K562 (cell line): ENCODE data around the gene CTSH. TPM values are rescaled to one million over a fixed set of nuclear protein-coding genes. Genes with fewer than 3 reads are reported as not detected.

ENCODE experiments used
- ADNP ChIP-seq: fragments of 200-800 bp; sonication (Bioruptor generic); IDR thresholded peaks from 2 replicates; pipeline ENCODE4 v1.6.1; 2016; ENCODE audit warnings: missing genetic modification characterization, missing compliant biosample characterization
- ARID3A ChIP-seq: IDR thresholded peaks from 2 replicates; pipeline ENCODE4 v1.6.1; 2012; ENCODE audit warnings: low read depth, low read length, improper control_type of control experiment, borderline replicate concordance
- ARNT ChIP-seq, 2 experiments: fragments of 450-650 bp; IDR thresholded peaks; 2 replicates each; pipeline ENCODE4 v1.6.1; 2016; ENCODE audit warnings: mild to moderate bottlenecking in 1 of 2
- BRD4 ChIP-seq: fragments of 200-600 bp; sonication (generic); IDR thresholded peaks from 2 replicates; pipeline ENCODE4 v1.6.1; 2017; ENCODE audit warnings: inconsistent platforms
- GTF3C2 ChIP-seq: IDR thresholded peaks from 3 replicates; pipeline ENCODE4 v1.6.1; 2011; ENCODE audit warnings: borderline replicate concordance, mild to moderate bottlenecking, moderate library complexity; ENCODE audit not compliant: insufficient read length; ENCODE audit errors: extremely low read depth
- KLF6 ChIP-seq: fragments of 250-450 bp; sonication (Bioruptor Pico); IDR thresholded peaks from 2 replicates; pipeline ENCODE4 v1.4.0; 2020; ENCODE audit warnings: mild to moderate bottlenecking, moderate library complexity, borderline replicate concordance
- MED1 ChIP-seq: sonication (generic); formaldehyde crosslinking; IDR thresholded peaks from 2 replicates; pipeline ENCODE4 v1.8.1; 2023; ENCODE audit warnings: missing genetic modification reagents, borderline replicate concordance
- MNT ChIP-seq, 2 experiments: fragments of 450-650 bp; conservative IDR thresholded peaks; 2 replicates each; pipeline ENCODE4 v1.6.1; 2017; ENCODE audit warnings: mild to moderate bottlenecking in 2 of 2, moderate library complexity in 2 of 2
- NR0B1 ChIP-seq: fragments of 450-650 bp; IDR thresholded peaks from one replicate; pipeline ENCODE4 v1.6.1; 2018; ENCODE audit warnings: mild to moderate bottlenecking, moderate library complexity; ENCODE audit not compliant: partially characterized antibody
- OTX1 ChIP-seq: fragments of 450-650 bp; formaldehyde crosslinking; IDR thresholded peaks from 2 replicates; pipeline ENCODE4 v1.4.0; 2022; ENCODE audit warnings: mild to moderate bottlenecking
- PHF20 ChIP-seq: fragments of 450-650 bp; IDR thresholded peaks from 2 replicates; pipeline ENCODE4 v1.6.1; 2018; ENCODE audit not compliant: partially characterized antibody
- PRMT5 ChIP-seq: sonication (generic); formaldehyde crosslinking; IDR thresholded peaks from 2 replicates; pipeline ENCODE4 v1.5.0; 2020; ENCODE audit warnings: missing genetic modification reagents
- RFX5 ChIP-seq: IDR thresholded peaks from 2 replicates; pipeline ENCODE4 v1.6.1; 2011; ENCODE audit warnings: low read depth, mild to moderate bottlenecking, improper control_type of control experiment, low read length
- TGIF2 ChIP-seq: sonication (generic); formaldehyde crosslinking; IDR thresholded peaks from 2 replicates; pipeline ENCODE4 v1.8.1; 2022; ENCODE audit warnings: mild to moderate bottlenecking, missing genetic modification reagents, moderate library complexity
- U2AF2 ChIP-seq: fragments of 200-400 bp; formaldehyde crosslinking; optimal IDR thresholded peaks from 2 replicates; pipeline ENCODE3; 2017; ENCODE audit warnings: low read depth, mild to moderate bottlenecking, low read length
- VEZF1 ChIP-seq: fragments of 200-800 bp; sonication (Bioruptor generic); IDR thresholded peaks from 2 replicates; pipeline ENCODE4 v1.6.1; 2017; ENCODE audit warnings: missing genetic modification characterization, missing compliant biosample characterization
- ZNF586 ChIP-seq: fragments of 450-650 bp; formaldehyde crosslinking; conservative IDR thresholded peaks from 2 replicates; pipeline ENCODE4 v1.4.0; 2020; ENCODE audit warnings: mild to moderate bottlenecking, moderate library complexity
- ZNF79 ChIP-seq: fragments of 250-450 bp; sonication (Bioruptor Pico); IDR thresholded peaks from 2 replicates; pipeline ENCODE4 v1.4.0; 2020; ENCODE audit warnings: low read depth, mild to moderate bottlenecking, moderate library complexity
- polyA plus RNA-seq, 8 experiments: library from polyadenylated mRNA; depleted of rRNA in 4 of 8; stranded (reverse) in 5 of 8; unstranded in 3 of 8; fragments of >200 nt; fragmentation: Nextera tagmentation in 2 of 8; fragmentation: Illumina TruSeq in 1 of 8; extraction: Ambion mirVana in 2 of 8; extraction: Trizol in 1 of 8; gene quantifications; 2 replicates each; pipeline versions ENCODE4 v1.2.1 to v1.2.3, GENCODE V29; 2011 to 2014; ENCODE audit warnings: inconsistent platforms in 1 of 8, missing spikeins in 1 of 8
- total RNA-seq, 7 experiments: library from RNA; depleted of rRNA in 6 of 7; stranded (reverse); fragments of >200 nt in 6 of 7; fragmentation: Illumina TruSeq in 2 of 7; extraction: Trizol in 2 of 7; gene quantifications; 2 replicates each; pipeline versions ENCODE4 v1.2.1 to v1.2.3, GENCODE V29; 2011 to 2021; ENCODE audit warnings: low replicate concordance in 1 of 7

The CTSH gene
- total and polyA plus RNA-seq, 9 of the 15 experiments (the other 6 are each of a cell fraction or from before 2014, with no cell fraction given): 15.0 to 462 (median 173) TPM

GRCh38 chr15:78872972-78873792 lies 71.7 kb downstream of the CTSH start (continued):
- TF ChIP-seq ZNF586 (no peak), NR0B1 (no peak), BRD4 (peak; percentile 97), GTF3C2 (no peak), MED1 (CRISPR knock-in tag) (no peak), ADNP (tag) (no peak), ZNF79 (CRISPR knock-in tag) (no peak), PHF20 (no peak), U2AF2 (no peak), ARID3A (no peak; the same call in 1 of the 2 replicates), MNT (conservative IDR thresholded peaks at IDR 0.05) (peak; percentile 38 to 72), RFX5 (no peak), TGIF2 (no peak), VEZF1 (peak; percentile 69; the same call in 1 of the 2 replicates), PRMT5 (CRISPR knock-in tag) (no peak), KLF6 (peak; percentile 71; the same call in 1 of the 2 replicates), ARNT (IDR thresholded peaks at IDR 0.05) (0 out of 4 replicates have a peak, but pooled peaks of 1 of the 2 experiments have one; percentile 53), OTX1 (peak; percentile 78; the same call in 1 of the 2 replicates)
